Adrenal gland (tissue), 5 donors: ENCODE data around the gene VENTX.

ENCODE experiments used
- POLR2A ChIP-seq, 2 donors: fragments of 450-650 bp; IDR thresholded peaks; one replicate each; pipeline ENCODE4 v1.6.1; 2017; ENCODE audit warnings: antibody characterized with exemption in 2 of 2, mild to moderate bottlenecking in 2 of 2, moderate library complexity in 1 of 2
- TF ChIP-seq, protein P1 (sequence below), 6 experiments: fragments of 450-650 bp in 4 of 6; fragments of 200-600 bp in 2 of 6; sonication (generic) in 1 of 6; IDR thresholded peaks; 1 replicate in 5 of 6; 2 replicates in 1 of 6; pipeline versions ENCODE4 v1.5.1 to v1.8.0; 2016 to 2021; ENCODE audit warnings: antibody characterized with exemption in 6 of 6, mild to moderate bottlenecking in 2 of 6, moderate library complexity in 1 of 6
- donor health status: DM: no; HTN: no; CAD: no.

DNA sequence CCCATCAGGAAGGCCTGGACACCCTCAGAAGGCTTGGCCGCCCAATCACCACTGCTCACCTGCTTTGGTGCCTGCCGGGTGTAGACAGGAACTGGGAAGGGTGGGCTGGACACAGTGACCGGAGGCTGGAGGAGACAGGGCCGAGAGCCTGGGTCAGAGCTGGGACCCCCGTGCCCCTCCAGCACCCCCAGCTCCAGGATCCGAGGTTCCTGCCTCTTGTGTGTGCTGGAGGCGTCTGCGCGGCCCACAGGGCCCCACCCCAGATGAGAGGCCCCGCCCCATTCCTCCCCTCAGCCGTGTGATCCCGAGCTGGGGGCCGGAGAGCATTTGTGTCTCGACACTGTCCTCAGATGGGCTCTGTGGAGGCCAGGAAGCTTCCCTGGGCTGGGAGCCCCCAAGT, 29.6 kb downstream of the VENTX start:
- TF ChIP-seq, protein P1, sequence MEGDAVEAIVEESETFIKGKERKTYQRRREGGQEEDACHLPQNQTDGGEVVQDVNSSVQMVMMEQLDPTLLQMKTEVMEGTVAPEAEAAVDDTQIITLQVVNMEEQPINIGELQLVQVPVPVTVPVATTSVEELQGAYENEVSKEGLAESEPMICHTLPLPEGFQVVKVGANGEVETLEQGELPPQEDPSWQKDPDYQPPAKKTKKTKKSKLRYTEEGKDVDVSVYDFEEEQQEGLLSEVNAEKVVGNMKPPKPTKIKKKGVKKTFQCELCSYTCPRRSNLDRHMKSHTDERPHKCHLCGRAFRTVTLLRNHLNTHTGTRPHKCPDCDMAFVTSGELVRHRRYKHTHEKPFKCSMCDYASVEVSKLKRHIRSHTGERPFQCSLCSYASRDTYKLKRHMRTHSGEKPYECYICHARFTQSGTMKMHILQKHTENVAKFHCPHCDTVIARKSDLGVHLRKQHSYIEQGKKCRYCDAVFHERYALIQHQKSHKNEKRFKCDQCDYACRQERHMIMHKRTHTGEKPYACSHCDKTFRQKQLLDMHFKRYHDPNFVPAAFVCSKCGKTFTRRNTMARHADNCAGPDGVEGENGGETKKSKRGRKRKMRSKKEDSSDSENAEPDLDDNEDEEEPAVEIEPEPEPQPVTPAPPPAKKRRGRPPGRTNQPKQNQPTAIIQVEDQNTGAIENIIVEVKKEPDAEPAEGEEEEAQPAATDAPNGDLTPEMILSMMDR (IDR thresholded peaks at IDR 0.05) = no peak
- TF ChIP-seq POLR2A (IDR thresholded peaks at IDR 0.05) = no peak
